ENCODE measurements around the gene PIM2. TPM values are rescaled to one million over a fixed set of nuclear protein-coding genes. Genes with fewer than 3 reads are reported as not detected.

The PIM2 gene
- polyA plus RNA-seq, 3 donors, result 2.9 to 4.8 (median 3.5) TPM

- no peak within 1 kb of the TSS for H3K27ac ChIP-seq (ENCODE audit: low read depth, low read length)
- 0 to 28% (median 0%) methylated on average over 46 to 60 of the region's 60 CpGs for WGBS, 3 donors
Observed at GRCh38 chrX:48911412-48912182, 7.2 kb downstream of the PIM2 start, which contains the start of gene SLC35A2. TSS of gene SLC35A2 (minus strand) at chrX:48911646. CDS start at chrX:48911636, 10 bp downstream.

DNA sequence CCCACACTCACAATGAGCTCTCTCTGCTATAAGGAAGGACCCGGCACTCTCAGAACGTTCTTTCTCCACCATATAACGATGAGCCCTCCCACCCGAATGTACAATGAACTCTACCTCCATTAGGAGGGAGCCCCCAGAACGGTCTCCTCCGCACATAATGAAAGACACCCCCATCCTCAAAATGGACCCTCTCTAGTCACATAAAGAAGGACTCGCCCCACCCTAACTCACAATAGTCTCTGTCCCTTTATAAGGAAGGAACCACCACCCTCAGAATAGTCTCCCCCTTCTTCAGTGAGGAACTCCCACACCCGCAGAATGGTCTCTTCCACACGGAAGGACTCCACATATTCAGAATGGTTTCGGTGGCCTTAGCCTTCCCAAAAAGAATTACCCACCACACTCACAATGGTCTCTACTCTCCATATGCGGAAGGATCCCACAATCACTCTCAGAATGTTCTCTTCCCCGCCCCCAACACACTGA, 7.9 kb downstream of the PIM2 start:
- 1 to 24% (median 1%) methylated on average over 12 of the region's 12 CpGs for WGBS, 3 donors
- H3K27ac ChIP-seq (ENCODE audit: low read depth, low read length), result no peak overlapping the region

DNA sequence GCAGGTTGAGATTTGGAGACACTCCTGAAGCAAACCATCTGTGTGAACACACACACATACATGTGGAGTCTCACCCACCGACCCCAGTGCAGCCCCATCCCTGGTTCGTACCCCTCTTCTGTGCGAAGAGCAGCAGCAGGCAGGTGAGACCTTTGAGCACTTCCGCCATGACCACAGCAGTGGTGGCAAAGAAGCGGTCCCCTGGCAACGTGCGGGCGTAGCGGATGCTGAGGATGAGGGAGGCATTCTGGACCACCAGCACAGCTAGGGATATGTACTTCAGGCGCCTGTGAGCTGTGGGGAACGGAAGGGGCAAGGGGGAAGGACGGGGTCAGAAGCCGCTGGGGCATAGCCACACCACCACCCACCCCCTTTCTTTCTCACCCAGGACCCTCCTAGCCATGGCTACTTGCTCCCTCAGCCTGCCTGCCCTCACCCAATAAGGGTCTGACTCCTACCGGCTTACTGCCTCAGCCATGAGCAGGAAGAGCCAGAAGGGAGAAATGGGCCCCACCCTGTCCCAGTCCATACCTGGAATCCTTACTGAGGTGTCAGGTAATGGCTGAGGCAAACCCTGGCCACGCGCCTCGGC, 9.0 kb downstream of the PIM2 start:
- H3K27ac ChIP-seq (ENCODE audit: low read depth, low read length), result no peak overlapping the region
- 92 to 95% (median 93%) methylated on average over 12 to 17 of the region's 17 CpGs for WGBS, 3 donors

GRCh38 chrX:48908600-48908999, 10.2 kb downstream of the PIM2 start:
- WGBS, 3 donors, result 68 to 80% (median 70%) methylated on average over 1 of the region's 1 CpG
- no peak overlapping the region for H3K27ac ChIP-seq (ENCODE audit: low read depth, low read length)

- 90 to 91% (median 91%) methylated on average over 17 to 20 of the region's 20 CpGs for WGBS, 3 donors
- no peak overlapping the region for H3K27ac ChIP-seq (ENCODE audit: low read depth, low read length)
Observed at GRCh38 chrX:48905090-48905790, 13.6 kb downstream of the PIM2 start.

GRCh38 chrX:48904626-48905025, 14.2 kb downstream of the PIM2 start:
- no peak overlapping the region for H3K27ac ChIP-seq (ENCODE audit: low read depth, low read length)

DNA sequence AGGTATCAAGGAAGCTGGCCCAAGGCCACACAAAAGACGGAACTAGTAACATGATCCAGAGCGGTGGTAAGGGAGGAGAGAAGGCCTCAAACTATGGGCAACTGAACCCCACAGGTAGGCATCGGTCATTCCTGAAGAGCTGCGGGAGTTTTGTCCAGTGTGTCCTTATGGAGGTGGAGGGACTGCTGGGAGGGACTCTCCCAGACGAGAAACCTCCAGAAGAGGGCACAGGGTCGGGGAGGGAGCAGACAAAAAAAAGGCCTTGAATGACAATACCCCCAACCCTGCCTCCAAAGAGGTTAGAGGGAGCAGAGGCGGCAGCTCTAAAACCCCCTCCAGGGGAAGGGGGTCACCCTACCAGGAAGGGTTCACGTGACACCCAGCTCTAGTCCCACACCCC, 14.6 kb downstream of the PIM2 start:
- WGBS, 3 donors, result 73 to 84% (median 82%) methylated on average over 8 of the region's 8 CpGs
- H3K27ac ChIP-seq (ENCODE audit: low read depth, low read length), result no peak overlapping the region

More at GRCh38 chrX:48904626-48905025, 14.2 kb downstream of the PIM2 start:
- 82 to 89% (median 87%) methylated on average over 11 to 14 of the region's 14 CpGs for whole genome bisulfite sequencing, 3 donors

- H3K27ac ChIP-seq (ENCODE audit: low read depth, low read length), result no peak overlapping the region
- WGBS, 3 donors, result 86 to 89% (median 86%) methylated on average over 6 of the region's 6 CpGs
Observed at GRCh38 chrX:48903290-48903689, 15.5 kb downstream of the PIM2 start.

- WGBS, 3 donors, result 83 to 97% (median 85%) methylated on average over 11 to 14 of the region's 14 CpGs
- H3K27ac ChIP-seq (ENCODE audit: low read depth, low read length), result no peak overlapping the region
Observed at GRCh38 chrX:48902776-48903175, 16.0 kb downstream of the PIM2 start.

DNA sequence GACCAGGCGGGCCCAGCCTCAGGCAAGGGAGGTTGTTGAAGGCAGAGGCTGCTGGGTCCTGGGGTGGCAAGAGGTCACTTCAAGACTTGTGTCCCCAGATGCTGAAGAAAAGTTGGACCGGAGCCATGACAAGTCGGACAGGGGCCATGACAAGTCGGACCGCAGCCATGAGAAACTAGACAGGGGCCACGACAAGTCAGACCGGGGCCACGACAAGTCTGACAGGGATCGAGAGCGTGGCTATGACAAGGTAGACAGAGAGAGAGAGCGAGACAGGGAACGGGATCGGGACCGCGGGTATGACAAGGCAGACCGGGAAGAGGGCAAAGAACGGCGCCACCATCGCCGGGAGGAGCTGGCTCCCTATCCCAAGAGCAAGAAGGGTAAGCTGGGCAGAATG, 16.7 kb downstream of the PIM2 start:
- H3K27ac ChIP-seq (ENCODE audit: low read depth, low read length), result no peak overlapping the region
- WGBS, 3 donors, result 84 to 94% (median 91%) methylated on average over 19 to 20 of the region's 20 CpGs

GRCh38 chrX:48901069-48901468, 17.8 kb downstream of the PIM2 start:
- no peak overlapping the region for H3K27ac ChIP-seq (ENCODE audit: low read depth, low read length)
- 79 to 92% (median 88%) methylated on average over 7 of the region's 7 CpGs for WGBS, 3 donors

DNA sequence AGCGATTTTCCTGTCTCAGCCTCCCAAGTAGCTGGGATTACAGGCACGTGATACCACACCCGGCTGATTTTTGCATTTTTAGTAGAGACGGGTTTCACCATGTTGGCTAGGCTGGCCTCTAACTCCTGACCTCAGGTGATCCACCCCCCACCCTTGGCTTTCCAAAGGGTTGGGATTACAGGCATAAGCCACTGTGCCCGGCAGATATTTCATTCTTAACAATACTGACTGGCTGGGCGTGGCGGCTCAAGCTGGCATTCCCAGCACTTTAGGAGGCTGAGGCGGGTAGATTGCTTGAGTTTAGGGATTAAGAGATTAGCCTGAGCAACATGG, 19.8 kb downstream of the PIM2 start:
- no peak overlapping the region for H3K27ac ChIP-seq (ENCODE audit: low read depth, low read length)
- 72 to 91% (median 89%) methylated on average over 8 of the region's 8 CpGs for WGBS, 3 donors

DNA sequence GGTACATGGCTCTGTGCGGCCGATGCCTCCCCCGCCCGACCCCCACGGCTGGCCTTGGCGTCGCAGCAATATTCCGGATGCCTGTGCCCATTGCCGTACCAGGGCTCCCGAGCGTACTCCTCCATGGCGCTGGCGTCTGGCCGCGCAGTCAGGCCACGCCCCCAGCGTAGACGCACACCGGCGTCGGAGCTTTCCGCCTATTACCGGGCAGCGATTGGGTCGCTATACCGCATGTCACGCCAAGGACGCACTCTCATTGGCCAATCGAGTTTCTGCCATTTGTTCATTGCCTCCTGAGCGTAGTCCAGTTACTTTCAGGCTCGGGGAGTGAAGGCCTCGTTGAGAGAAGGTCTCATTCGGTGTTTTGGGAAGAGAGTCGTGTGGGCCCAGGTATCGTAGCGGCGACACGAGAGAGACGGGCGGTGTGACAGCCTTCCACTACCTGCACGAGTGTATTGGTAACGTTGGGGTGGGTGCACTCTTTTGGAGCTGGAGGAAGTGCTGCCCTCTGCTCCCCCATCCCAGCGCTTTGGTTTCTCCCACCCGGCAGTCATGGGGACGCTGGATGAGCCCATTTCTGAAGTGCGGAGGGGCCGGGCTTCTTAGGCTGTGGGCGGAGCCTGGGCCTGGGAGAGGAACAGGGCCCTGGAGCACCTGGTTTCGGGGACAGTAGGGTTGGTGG, 21.1 kb downstream of the PIM2 start, which contains the start of the genes PQBP1 and TIMM17B:
PQBP1 (plus strand) TSS at position 306 of the 682 bp plus-strand sequence. CDS start 580 bp downstream, outside the sequence.
TIMM17B (minus strand) TSS at position 144 of the 682 bp plus-strand sequence; CDS start at position 125, 19 bp downstream.
- 0 to 39% (median 1%) methylated on average over 45 to 49 of the region's 49 CpGs for WGBS, 3 donors
- H3K27ac ChIP-seq (ENCODE audit: low read depth, low read length), result peak within 1 kb of the TSS; percentile 81

- WGBS, 3 donors, result 0 to 32% (median 2%) methylated on average over 36 to 38 of the region's 38 CpGs
- H3K27ac ChIP-seq (ENCODE audit: low read depth, low read length), result peak overlapping the region; percentile 81
Observed at GRCh38 chrX:48897157-48897624, 21.6 kb downstream of the PIM2 start.

DNA sequence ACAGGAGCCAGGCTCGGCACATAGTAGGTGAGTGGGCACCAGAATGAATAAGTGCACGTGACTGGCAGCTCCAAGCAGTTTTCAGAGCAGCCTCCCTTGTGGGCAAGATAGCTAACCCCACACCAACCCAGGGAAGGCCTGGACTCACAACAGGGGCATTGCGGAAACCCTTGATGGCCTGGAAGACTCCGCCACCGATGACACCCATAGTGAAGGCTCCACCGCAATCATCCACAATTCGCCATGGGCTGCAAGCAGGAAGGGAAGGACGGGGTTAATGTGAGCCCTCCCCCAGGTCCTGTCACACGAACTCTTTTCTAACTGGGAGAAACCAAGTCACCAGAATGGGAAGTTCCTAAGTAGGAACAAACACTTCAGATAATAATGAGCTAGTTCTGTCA, 22.2 kb downstream of the PIM2 start:
- no peak overlapping the region for H3K27ac ChIP-seq (ENCODE audit: low read depth, low read length)
- 39 to 62% (median 42%) methylated on average over 9 of the region's 9 CpGs for WGBS, 3 donors

DNA sequence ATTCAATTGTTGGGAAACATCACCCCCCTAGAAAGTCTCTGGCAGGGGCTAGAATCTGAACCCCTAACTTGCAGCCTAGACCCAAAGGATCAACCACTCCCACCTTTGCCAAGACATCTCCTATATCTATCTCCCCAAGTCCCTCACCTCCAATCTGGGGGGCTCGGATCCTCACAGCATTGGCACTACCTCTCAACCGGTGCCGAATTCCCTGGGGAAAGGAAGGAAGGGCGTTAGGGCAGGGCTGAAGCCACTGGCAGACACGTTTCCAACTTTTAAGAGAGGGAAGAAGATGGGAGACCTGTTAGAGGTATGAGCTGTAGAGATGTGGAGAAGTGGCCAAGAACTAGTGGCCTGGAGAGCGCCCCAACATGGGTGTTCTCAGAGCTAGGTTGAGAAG, 23.9 kb downstream of the PIM2 start:
- no peak overlapping the region for H3K27ac ChIP-seq (ENCODE audit: low read depth, low read length)
- 68 to 89% (median 81%) methylated on average over 6 of the region's 6 CpGs for WGBS, 3 donors

- no peak overlapping the region for H3K27ac ChIP-seq (ENCODE audit: low read depth, low read length)
- 76 to 95% (median 90%) methylated on average over 9 to 16 of the region's 16 CpGs for WGBS, 3 donors
Observed at GRCh38 chrX:48893556-48894348, 25.1 kb downstream of the PIM2 start.

- WGBS, 3 donors, result 67 to 93% (median 92%) methylated on average over 3 to 4 of the region's 4 CpGs
Observed at GRCh38 chrX:48892896-48893295, 25.9 kb downstream of the PIM2 start.

More at GRCh38 chrX:48892896-48893295, 25.9 kb downstream of the PIM2 start:
- H3K27ac ChIP-seq (ENCODE audit: low read depth, low read length), result no peak overlapping the region

Data from adipose tissue (tissue), 3 donors.